H1 (cell line): Measurements from ENCODE around the gene WNT3A. TPM values are rescaled to one million over a fixed set of nuclear protein-coding genes. Genes with fewer than 3 reads are reported as not detected.

Experiments
- CTBP2 ChIP-seq: IDR thresholded peaks from 2 replicates; pipeline ENCODE4 v1.7.0; 2011; ENCODE audit warnings: borderline replicate concordance, mild to moderate bottlenecking, moderate library complexity, mixed read lengths, low read length; ENCODE audit not compliant: insufficient read depth, insufficient read length
- GTF2F1 ChIP-seq: IDR thresholded peaks from 2 replicates; pipeline ENCODE4 v1.6.1; 2012; ENCODE audit warnings: low read depth, low read length, improper control_type of control experiment, borderline replicate concordance
- RBBP5 ChIP-seq: IDR thresholded peaks from 2 replicates; pipeline ENCODE4 v1.7.1; 2012; ENCODE audit warnings: low read depth, mild to moderate bottlenecking, inconsistent platforms, low read length, moderate library complexity, borderline replicate concordance
- TEAD4 ChIP-seq: IDR thresholded peaks from 2 replicates; pipeline ENCODE4 v1.6.1; 2012; ENCODE audit warnings: low read depth, low read length, inconsistent platforms, mixed read lengths
- polyA plus RNA-seq, 7 experiments: library from polyadenylated mRNA; depleted of rRNA in 3 of 7; stranded (reverse) in 5 of 7; unstranded in 2 of 7; fragments of >200 nt in 5 of 7; fragments of 200-250 nt in 2 of 7; gene quantifications; 1 replicate in 5 of 7; 2 replicates in 1 of 7; 4 replicates in 1 of 7; pipeline versions ENCODE4 v1.2.1 to v1.2.3, GENCODE V29; 2011 to 2013; ENCODE audit warnings: missing spikeins in 2 of 7, mixed read lengths in 2 of 7
- total RNA-seq: library from RNA; stranded (reverse); fragmentation: NEBNext Ultra II Directional; extraction: Animal tissue kit (Norgen Biotek cat#: 25700); gene quantifications from 2 replicates; pipeline ENCODE4 v1.2.1, GENCODE V29; 2021
- TF ChIP-seq, protein P1 (sequence below): IDR thresholded peaks from 2 replicates; pipeline ENCODE4 v1.6.1; 2012; ENCODE audit warnings: inconsistent platforms

Gene WNT3A
- total and polyA plus RNA-seq, 2 of the 8 experiments (the other 6 are each of a cell fraction or from before 2014, with no cell fraction given): 0.08 to 0.19 TPM

DNA sequence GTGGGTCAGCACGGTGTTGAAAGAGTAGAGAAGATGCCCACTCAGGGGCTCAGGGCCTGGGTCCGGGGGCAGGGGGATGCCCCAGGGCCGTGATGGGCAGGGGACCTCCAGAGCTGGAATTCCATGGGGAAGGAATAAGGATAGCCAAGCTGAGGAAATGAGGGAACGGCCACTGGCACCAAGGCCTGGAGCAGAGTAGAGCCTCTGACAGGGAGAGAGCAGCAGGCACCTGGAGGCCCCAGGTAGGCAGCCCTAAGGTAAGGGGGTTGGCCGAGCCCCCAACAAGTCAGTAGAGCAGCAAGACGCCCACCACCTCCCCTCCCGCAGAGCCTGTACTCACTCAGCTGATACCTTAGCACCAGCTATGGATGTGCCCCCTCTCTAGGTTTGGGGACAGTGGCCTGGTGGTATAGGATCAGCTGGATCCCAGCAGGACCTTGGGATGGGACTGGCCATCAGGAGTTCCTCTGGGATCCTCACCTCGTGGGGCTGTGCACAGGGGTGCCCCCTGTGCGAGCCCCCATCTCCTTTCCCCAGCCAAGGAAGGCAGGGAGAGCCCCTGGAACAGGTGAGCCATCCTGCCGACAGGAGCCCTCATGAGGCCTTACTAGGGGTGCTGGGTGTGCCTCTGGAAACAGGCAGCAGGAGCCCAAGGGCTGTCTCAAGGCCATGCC, 54.8 kb downstream of the WNT3A start (continued):
- TF ChIP-seq RBBP5: no peak
- TF ChIP-seq, protein P1, sequence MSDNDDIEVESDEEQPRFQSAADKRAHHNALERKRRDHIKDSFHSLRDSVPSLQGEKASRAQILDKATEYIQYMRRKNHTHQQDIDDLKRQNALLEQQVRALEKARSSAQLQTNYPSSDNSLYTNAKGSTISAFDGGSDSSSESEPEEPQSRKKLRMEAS: no peak
- TF ChIP-seq GTF2F1: no peak
- no peak for TF ChIP-seq TEAD4
- no peak for TF ChIP-seq CTBP2
